Measurements from ENCODE around the gene DPCD.
"Not testable (repeated sequence)": the region's sequence is repeated elsewhere in the genome, so short reads cannot be mapped to it uniquely, and the experiment has no call there.

The DPCD gene

GRCh38 chr10:101624526-101625102 lies 36.5 kb downstream of the DPCD start:
- DNase-seq: no peak

GRCh38 chr10:101625821-101626412 lies 37.8 kb downstream of the DPCD start:
- no peak for DNase-seq

- no peak for DNase-seq
These were observed 41.9 kb downstream of the DPCD start for GRCh38 chr10:101629837-101630632.

GRCh38 chr10:101630633-101630920 lies 42.5 kb downstream of the DPCD start:
- no peak for DNase-seq

GRCh38 chr10:101631821-101632475 lies 43.8 kb downstream of the DPCD start:
- no peak for DNase-seq

- DNase-seq: not testable (repeated sequence)
These were observed 45.4 kb downstream of the DPCD start for GRCh38 chr10:101633510-101633909.

- no peak for DNase-seq
These were observed 51.2 kb downstream of the DPCD start for GRCh38 chr10:101639141-101639900.

- no peak for DNase-seq
These were observed 55.4 kb downstream of the DPCD start for GRCh38 chr10:101643546-101643945.

GRCh38 chr10:101644002-101644401 lies 55.9 kb downstream of the DPCD start:
- no peak for DNase-seq

- no peak for DNase-seq
These were observed 57.5 kb downstream of the DPCD start for GRCh38 chr10:101645659-101646058.

- no peak for DNase-seq
These were observed 58.2 kb downstream of the DPCD start for GRCh38 chr10:101646364-101646763.

- DNase-seq: no peak
These were observed 59.1 kb downstream of the DPCD start for GRCh38 chr10:101647255-101647654.

GRCh38 chr10:101649525-101650085 lies 61.5 kb downstream of the DPCD start:
- DNase-seq: no peak

GRCh38 chr10:101650863-101651262 lies 62.7 kb downstream of the DPCD start:
- no peak for DNase-seq

GRCh38 chr10:101651336-101651735 lies 63.2 kb downstream of the DPCD start:
- DNase-seq: no peak

GRCh38 chr10:101653536-101653935 lies 65.4 kb downstream of the DPCD start:
- no peak for DNase-seq

GRCh38 chr10:101655570-101655969 lies 67.4 kb downstream of the DPCD start:
- no peak for DNase-seq

GRCh38 chr10:101656890-101657289 lies 68.8 kb downstream of the DPCD start:
- DNase-seq: no peak

GRCh38 chr10:101658975-101659374 lies 70.9 kb downstream of the DPCD start:
- DNase-seq: no peak
